Gastroesophageal sphincter (tissue), 4 donors: ENCODE data around the gene ZDHHC20. TPM values are rescaled to one million over a fixed set of nuclear protein-coding genes. Genes with fewer than 3 reads are reported as not detected.

Experiments
- ATAC-seq: fragments of 150-250 bp; one replicate; pipeline ENCODE4 v1.9.1; 2016; ENCODE audit warnings: mild to moderate bottlenecking, moderate library complexity
- H3K27ac ChIP-seq, 4 donors: fragments of 200-600 bp; sonication (generic) in 3 of 4; 1 replicate in 3 of 4; 2 replicates in 1 of 4; pipeline ENCODE4 v1.5.1; 2016 to 2019
- H3K27me3 ChIP-seq: fragments of 200-600 bp; sonication (generic); one replicate; pipeline ENCODE4 v1.5.1; 2019
- H3K36me3 ChIP-seq, 2 donors: fragments of 200-600 bp; sonication (generic); one replicate each; pipeline ENCODE4 v1.5.1; 2019; ENCODE audit warnings: control low read depth in 1 of 2
- H3K4me1 ChIP-seq, 3 donors: fragments of 200-600 bp; sonication (generic); 1 replicate in 2 of 3; 2 replicates in 1 of 3; pipeline ENCODE4 v1.5.1; 2016 to 2019; ENCODE audit warnings: control low read depth in 2 of 3
- H3K4me3 ChIP-seq, 2 donors: fragments of 200-600 bp; sonication (generic); one replicate each; pipeline ENCODE4 v1.5.1; 2019; ENCODE audit warnings: mild to moderate bottlenecking in 1 of 2, moderate library complexity in 1 of 2
- H3K9me3 ChIP-seq, 3 donors: fragments of 200-600 bp; sonication (generic); one replicate each; pipeline ENCODE4 v1.5.1; 2017 to 2019; ENCODE audit warnings: control low read depth in 2 of 3
- CTCF ChIP-seq, 4 experiments: fragments of 200-600 bp in 2 of 4; fragments of 450-650 bp in 2 of 4; sonication (generic) in 1 of 4; IDR thresholded peaks; one replicate each; pipeline ENCODE4 v1.5.1; 2017 to 2019; ENCODE audit warnings: antibody characterized with exemption in 4 of 4, mild to moderate bottlenecking in 2 of 4, moderate library complexity in 2 of 4
- EP300 ChIP-seq: sonication (generic); formaldehyde crosslinking; IDR thresholded peaks from one replicate; pipeline ENCODE4 v1.6.1; 2017; ENCODE audit warnings: antibody characterized with exemption, mild to moderate bottlenecking
- POLR2A ChIP-seq, 2 donors: fragments of 450-650 bp; IDR thresholded peaks; one replicate each; pipeline ENCODE4 v1.6.1; 2017; ENCODE audit warnings: antibody characterized with exemption in 2 of 2, mild to moderate bottlenecking in 2 of 2, moderate library complexity in 1 of 2
- POLR2AphosphoS5 ChIP-seq: sonication (generic); formaldehyde crosslinking; IDR thresholded peaks from one replicate; pipeline ENCODE4 v1.6.1; 2017; ENCODE audit warnings: antibody characterized with exemption
- WGBS, 2 donors: methylation state at CpG; one replicate each; pipeline ENCODE4 v1.1.5; 2018; ENCODE audit warnings: low coverage in 1 of 2; 5-methylcytosine and 5-hydroxymethylcytosine counted together
- total RNA-seq, 4 donors: library from RNA; depleted of rRNA; stranded (reverse); fragments of >200 nt; gene quantifications; one replicate each; pipeline ENCODE4 v1.1.0, GENCODE V29; 2016

The ZDHHC20 gene
- 10 to 100 TPM; 42.8 to 67.1 (median 58.3) TPM for total RNA-seq

- Histone ChIP-seq H3K27ac (peak within 1 kb of the TSS; percentile 71 to 95 (median 89)), H3K4me3 (peak within 1 kb of the TSS; percentile 70), H3K27me3 (no peaks in the 10 kb centered on the region), H3K9me3 (no peaks in the 10 kb centered on the region), H3K36me3 (no peaks in the 10 kb centered on the region), H3K4me1 (peaks cover 0 to 17% (median 0%) of the 10 kb centered on the region in 3 donors)
- peak; percentile 63 for TF ChIP-seq POLR2AphosphoS5
- no peak for TF ChIP-seq EP300
- TF ChIP-seq POLR2A (IDR thresholded peaks at IDR 0.05), result peak; percentile 64 to 66
- TF ChIP-seq CTCF (IDR thresholded peaks at IDR 0.05), result no peak
- 0% methylated on average over 1 of the region's 107 CpGs; no CpG with 5 or more reads in 1 of the 2 donors for WGBS, 2 donors
- peak; percentile 96 for ATAC-seq
These were observed at the start of gene ZDHHC20 for GRCh38 chr13:21458813-21459701. ZDHHC20 (minus strand) TSS chr13:21459303; CDS start chr13:21459171, 132 bp downstream.

GRCh38 chr13:21504379-21504778 lies 45.3 kb upstream of the ZDHHC20 start:
- H3K9me3 ChIP-seq, result no peaks in the 10 kb centered on the region
- no peak for TF ChIP-seq POLR2A (IDR thresholded peaks at IDR 0.05)
- no peak for TF ChIP-seq POLR2AphosphoS5
- no peak for TF ChIP-seq CTCF (IDR thresholded peaks at IDR 0.05)
- no peak for TF ChIP-seq EP300
- H3K4me1 ChIP-seq, result no peaks in the 10 kb centered on the region
- no peak for ATAC-seq
- WGBS, 2 donors, result 94 to 98% methylated on average over 3 of the region's 3 CpGs
- H3K27me3 ChIP-seq, result no peaks in the 10 kb centered on the region
- no peak overlapping the region for H3K27ac ChIP-seq
- H3K4me3 ChIP-seq, result no peak overlapping the region
- peaks cover 0 to 56% of the 10 kb centered on the region in 2 donors for H3K36me3 ChIP-seq

GRCh38 chr13:21501686-21502085 lies 42.6 kb upstream of the ZDHHC20 start:
- Histone ChIP-seq H3K4me3 (no peak overlapping the region), H3K36me3 (peaks cover 0 to 59% of the 10 kb centered on the region in 2 donors), H3K9me3 (no peaks in the 10 kb centered on the region), H3K27ac (no peak overlapping the region), H3K27me3 (no peaks in the 10 kb centered on the region), H3K4me1 (no peaks in the 10 kb centered on the region)
- 100% methylated on average over 3 of the region's 3 CpGs; no CpG with 5 or more reads in 1 of the 2 donors for WGBS, 2 donors
- no peak for TF ChIP-seq POLR2AphosphoS5
- TF ChIP-seq POLR2A (IDR thresholded peaks at IDR 0.05), result no peak
- no peak for TF ChIP-seq CTCF (IDR thresholded peaks at IDR 0.05)
- TF ChIP-seq EP300, result no peak
- no peak for ATAC-seq

- Histone ChIP-seq H3K9me3 (peaks cover 0 to 32% (median 0%) of the 10 kb centered on the region in 3 donors), H3K4me1 (no peaks in the 10 kb centered on the region), H3K27ac (no peak overlapping the region), H3K36me3 (peaks cover 0 to 24% of the 10 kb centered on the region in 2 donors), H3K4me3 (no peak overlapping the region), H3K27me3 (no peaks in the 10 kb centered on the region)
- WGBS, 2 donors, result 97 to 100% methylated on average over 2 to 3 of the region's 4 CpGs
- TF ChIP-seq EP300 (no peak), POLR2AphosphoS5 (no peak), POLR2A (IDR thresholded peaks at IDR 0.05) (no peak), CTCF (IDR thresholded peaks at IDR 0.05) (no peak)
- no peak for ATAC-seq
These were observed 27.2 kb upstream of the ZDHHC20 start for GRCh38 chr13:21486322-21486721.

- no peak for ATAC-seq
- Histone ChIP-seq H3K4me3 (no peak overlapping the region), H3K4me1 (peaks cover 0 to 5% (median 0%) of the 10 kb centered on the region in 3 donors), H3K27me3 (no peaks in the 10 kb centered on the region), H3K9me3 (peaks cover 0 to 32% (median 0%) of the 10 kb centered on the region in 3 donors), H3K36me3 (no peaks in the 10 kb centered on the region), H3K27ac (no peak overlapping the region)
- WGBS, 2 donors, result 78 to 88% methylated on average over 2 to 10 of the region's 24 CpGs
- TF ChIP-seq POLR2AphosphoS5 (no peak), EP300 (no peak), CTCF (IDR thresholded peaks at IDR 0.05) (no peak), POLR2A (IDR thresholded peaks at IDR 0.05) (no peak)
These were observed 24.6 kb upstream of the ZDHHC20 start for GRCh38 chr13:21483748-21484147.
